HCT116 (cell line): ENCODE measurements around the gene SLCO4A1. TPM values are rescaled to one million over a fixed set of nuclear protein-coding genes. Genes with fewer than 3 reads are reported as not detected.

ENCODE experiments used
- ATAC-seq: fragments of 200-7000 bp; cut with Tn5 transposase; 2 replicates; pipeline ENCODE4 v1.9.1; 2020; ENCODE audit warnings: mild to moderate bottlenecking, moderate library complexity
- BruUV-seq: library from RNA; stranded (reverse); fragments of 400-500 nt; replicated peaks from 2 replicates; lab custom pipeline; 2021; lab: Mats Ljungman, UMichigan
- CTCF ChIA-PET: fragments of 300-600 bp; sonication (Branson Sonifier 250); formaldehyde crosslinking; loops from one replicate; lab custom pipeline; 2021; ENCODE audit warnings: antibody characterized with exemption; lab: Charles Lee
- POLR2A ChIA-PET: fragments of 300-600, 350-600 bp; sonication (Branson Sonifier 250); formaldehyde crosslinking; loops from one replicate; lab custom pipeline; 2021; ENCODE audit warnings: antibody characterized with exemption; lab: Charles Lee
- RAD21 ChIA-PET, 2 experiments: fragments of 300-600 bp; sonication (Branson Sonifier 250); formaldehyde crosslinking; loops; one replicate each; lab custom pipeline; 2023; ENCODE audit warnings: low total read pairs in 2 of 2; ENCODE audit not compliant: uncharacterized antibody in 2 of 2, unreplicated experiment in 2 of 2, low non-redundant PET in 1 of 2; lab: Charles Lee
- DNase-seq: peaks from one replicate; pipeline ENCODE4 v3.0.0-alpha.2; 2010; ENCODE audit warnings: low read depth, low spot score
- H2AFZ ChIP-seq: fragments of 200-600 bp; shearing (Covaris generic), sonication (generic); 2 replicates; pipeline ENCODE4 v1.6.1; 2017; ENCODE audit warnings: low read depth, mixed run types, mixed read lengths, antibody characterized with exemption, low read length; ENCODE audit not compliant: poor library complexity, severe bottlenecking
- H3K27ac ChIP-seq: 2 replicates; pipeline ENCODE4 v1.5.1; 2012; ENCODE audit warnings: low read depth, low read length
- H3K27me3 ChIP-seq: fragments of 200-600 bp; sonication (generic); 2 replicates; pipeline ENCODE4 v1.6.1; 2016; ENCODE audit warnings: mixed run types, low read length, mixed read lengths; ENCODE audit not compliant: insufficient read depth
- H3K36me3 ChIP-seq, 2 experiments: fragments of 200-500 bp in 1 of 2; fragments of 200-600 bp in 1 of 2; sonication (Bioruptor generic) in 1 of 2; sonication (generic) in 1 of 2; 2 replicates each; pipeline versions ENCODE4 v1.5.1 to v1.6.1; 2014 to 2016; ENCODE audit warnings: low read length in 2 of 2, inconsistent platforms in 1 of 2, mixed read lengths in 1 of 2, mixed run types in 1 of 2; ENCODE audit not compliant: insufficient read depth in 2 of 2, control insufficient read depth in 1 of 2
- H3K4me1 ChIP-seq, 2 experiments: fragments of 200-600 bp in 1 of 2; sonication (generic) in 1 of 2; 2 replicates each; pipeline versions ENCODE4 v1.5.1 to v1.6.1; 2012 to 2017; ENCODE audit warnings: low read length in 2 of 2, inconsistent platforms in 1 of 2, mild to moderate bottlenecking in 1 of 2, mixed read lengths in 1 of 2, mixed run types in 1 of 2, moderate library complexity in 1 of 2; ENCODE audit not compliant: insufficient read depth in 2 of 2, control insufficient read depth in 1 of 2
- H3K4me2 ChIP-seq: fragments of 200-600 bp; sonication (generic); 2 replicates; pipeline ENCODE4 v1.6.1; 2017; ENCODE audit warnings: mixed run types, low read length, mixed read lengths
- H3K4me3 ChIP-seq, 2 experiments: fragments of 200-600 bp in 1 of 2; sonication (generic) in 1 of 2; replicated peaks in 1 of 2; 2 replicates each; pipeline ENCODE4 v1.5.1; 2011 to 2016; ENCODE audit warnings: low read length in 2 of 2, control low read depth in 1 of 2, low read depth in 1 of 2, mild to moderate bottlenecking in 1 of 2, mixed read lengths in 1 of 2, mixed run types in 1 of 2
- H3K79me2 ChIP-seq: fragments of 200-600 bp; sonication (generic); 2 replicates; pipeline ENCODE4 v1.6.1; 2017; ENCODE audit warnings: mild to moderate bottlenecking, mixed run types, low read length, moderate library complexity, mixed read lengths; ENCODE audit not compliant: insufficient read depth
- H3K9ac ChIP-seq: fragments of 200-600 bp; sonication (generic); 2 replicates; pipeline ENCODE4 v1.6.1; 2016; ENCODE audit warnings: low read length, mixed read lengths
- H3K9me2 ChIP-seq: fragments of 200-600 bp; sonication (generic), shearing (Covaris generic); 2 replicates; pipeline ENCODE4 v1.6.1; 2017; ENCODE audit warnings: mixed run types, mild to moderate bottlenecking, moderate library complexity; ENCODE audit not compliant: insufficient read depth
- H3K9me3 ChIP-seq, 2 experiments: fragments of 200-500 bp in 1 of 2; fragments of 200-600 bp in 1 of 2; sonication (Bioruptor generic) in 1 of 2; sonication (generic) in 1 of 2; 2 replicates each; pipeline ENCODE4 v1.6.1; 2014 to 2017; ENCODE audit warnings: low read length in 2 of 2, mixed read lengths in 2 of 2, inconsistent platforms in 1 of 2, low read depth in 1 of 2, mild to moderate bottlenecking in 1 of 2, mixed run types in 1 of 2, moderate library complexity in 1 of 2; ENCODE audit not compliant: control insufficient read depth in 1 of 2, insufficient read depth in 1 of 2
- H4K20me1 ChIP-seq: fragments of 200-600 bp; sonication (generic), shearing (Covaris generic); 2 replicates; pipeline ENCODE4 v1.6.1; 2017; ENCODE audit warnings: mixed run types, mild to moderate bottlenecking, moderate library complexity; ENCODE audit not compliant: insufficient read depth
- JUND ChIP-seq: IDR thresholded peaks from 2 replicates; pipeline ENCODE4 v1.6.1; 2012
- POLR2AphosphoS5 ChIP-seq: IDR thresholded peaks from 2 replicates; pipeline ENCODE4 v1.6.1; 2011; ENCODE audit warnings: mild to moderate bottlenecking, low read depth, low read length, moderate library complexity
- SIN3A ChIP-seq: IDR thresholded peaks from 2 replicates; pipeline ENCODE4 v1.6.1; 2012; ENCODE audit warnings: low read depth
- intact Hi-C: fragments of 100-400 bp; cut with micrococcal nuclease; formaldehyde crosslinking; loops from 2 replicates; pipeline ENCODE4 v1.10.0; 2022
- total RNA-seq: library from RNA; stranded (reverse); gene quantifications from one replicate; pipeline ENCODE4 v1.2.1, GENCODE V29; 2021; ENCODE audit not compliant: unreplicated experiment
- TF ChIP-seq, protein P1 (sequence below): IDR thresholded peaks from 2 replicates; pipeline ENCODE4 v1.6.1; 2011; ENCODE audit warnings: mild to moderate bottlenecking, low read length, moderate library complexity; ENCODE audit not compliant: insufficient replicate concordance; ENCODE audit errors: extremely low read depth

Gene SLCO4A1
- total RNA-seq, 1 experiment from 2014 or later: 107 TPM

DNA sequence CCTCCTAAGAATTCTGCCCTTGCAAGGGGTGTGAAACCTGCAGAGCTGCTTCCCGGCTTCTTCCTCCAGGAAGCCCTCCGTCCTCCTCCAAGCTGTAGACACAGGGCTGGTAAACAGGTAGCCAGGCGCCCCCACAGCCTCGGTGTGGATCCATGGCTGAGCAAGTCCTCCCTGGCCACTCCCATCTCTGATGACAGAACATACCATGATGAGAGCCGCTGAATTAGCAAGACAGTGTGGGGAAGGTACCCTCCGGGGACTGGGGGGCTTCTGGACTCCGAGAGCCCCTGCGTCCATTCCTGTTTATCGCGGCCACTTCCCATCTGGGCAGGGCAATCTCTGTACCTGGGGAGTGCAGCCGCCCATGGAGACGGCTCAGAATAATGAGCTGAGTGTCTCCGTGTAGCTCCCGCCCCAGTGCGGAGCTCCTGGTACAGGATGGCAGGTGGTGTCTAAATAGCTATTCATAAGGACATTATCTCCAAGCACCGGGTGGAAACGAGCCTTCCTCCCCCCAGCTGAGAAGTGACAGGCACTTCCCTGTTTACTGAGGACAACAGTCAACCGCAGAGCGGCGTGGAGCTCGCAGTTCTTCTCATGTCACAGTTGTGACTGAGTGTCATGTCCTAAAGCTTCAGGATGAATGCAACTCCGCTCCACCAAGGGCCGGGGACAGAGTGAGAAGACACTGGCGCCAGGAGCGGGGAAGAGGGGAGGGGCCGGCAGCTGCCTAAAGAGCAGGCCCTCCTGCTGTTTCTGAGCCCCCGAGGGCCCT, 43.7 kb downstream of the SLCO4A1 start:
- BruUV-seq: no TSS peak
- no peak for TF ChIP-seq SIN3A
- TF ChIP-seq JUND: no peak
- TF ChIP-seq, protein P1, sequence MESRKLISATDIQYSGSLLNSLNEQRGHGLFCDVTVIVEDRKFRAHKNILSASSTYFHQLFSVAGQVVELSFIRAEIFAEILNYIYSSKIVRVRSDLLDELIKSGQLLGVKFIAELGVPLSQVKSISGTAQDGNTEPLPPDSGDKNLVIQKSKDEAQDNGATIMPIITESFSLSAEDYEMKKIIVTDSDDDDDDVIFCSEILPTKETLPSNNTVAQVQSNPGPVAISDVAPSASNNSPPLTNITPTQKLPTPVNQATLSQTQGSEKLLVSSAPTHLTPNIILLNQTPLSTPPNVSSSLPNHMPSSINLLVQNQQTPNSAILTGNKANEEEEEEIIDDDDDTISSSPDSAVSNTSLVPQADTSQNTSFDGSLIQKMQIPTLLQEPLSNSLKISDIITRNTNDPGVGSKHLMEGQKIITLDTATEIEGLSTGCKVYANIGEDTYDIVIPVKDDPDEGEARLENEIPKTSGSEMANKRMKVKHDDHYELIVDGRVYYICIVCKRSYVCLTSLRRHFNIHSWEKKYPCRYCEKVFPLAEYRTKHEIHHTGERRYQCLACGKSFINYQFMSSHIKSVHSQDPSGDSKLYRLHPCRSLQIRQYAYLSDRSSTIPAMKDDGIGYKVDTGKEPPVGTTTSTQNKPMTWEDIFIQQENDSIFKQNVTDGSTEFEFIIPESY: no peak
- no peak for TF ChIP-seq POLR2AphosphoS5
- POLR2A ChIA-PET: no interaction called here
- RAD21 ChIA-PET: no interaction called here
- no peaks in the 10 kb centered on the region for H3K79me2 ChIP-seq
- no peaks in the 10 kb centered on the region for H3K27me3 ChIP-seq
- CTCF ChIA-PET: interaction anchor here (1.4 kb wide), 1 partner anchor 18 kb away, joined by 3 read pairs; no protein-coding TSS in a partner anchor
- no peak overlapping the region for H3K9ac ChIP-seq
- intact Hi-C loops: no loop called here
- H3K36me3 ChIP-seq: no peaks in the 10 kb centered on the region
- H3K4me3 ChIP-seq: no peak overlapping the region
- ATAC-seq (no peak), DNase-seq (no peak)
- H3K4me2 ChIP-seq: no peak overlapping the region
- no peak overlapping the region for H2AFZ ChIP-seq
- no peaks in the 10 kb centered on the region for H3K9me3 ChIP-seq
- H4K20me1 ChIP-seq: no peaks in the 10 kb centered on the region
- no peaks in the 10 kb centered on the region for H3K9me2 ChIP-seq
- peaks cover 6 to 24% of the 10 kb centered on the region in 2 experiments for H3K4me1 ChIP-seq
- H3K27ac ChIP-seq: no peak overlapping the region
